ENCODE data around the gene AGBL4. TPM values are rescaled to one million over a fixed set of nuclear protein-coding genes. Genes with fewer than 3 reads are reported as not detected.
A peak's percentile ranks its signal among the peaks of the same experiment; 100 is the strongest.

The AGBL4 gene
- total RNA-seq, 1 experiment from 2014 or later, result 0.33 TPM

DNA sequence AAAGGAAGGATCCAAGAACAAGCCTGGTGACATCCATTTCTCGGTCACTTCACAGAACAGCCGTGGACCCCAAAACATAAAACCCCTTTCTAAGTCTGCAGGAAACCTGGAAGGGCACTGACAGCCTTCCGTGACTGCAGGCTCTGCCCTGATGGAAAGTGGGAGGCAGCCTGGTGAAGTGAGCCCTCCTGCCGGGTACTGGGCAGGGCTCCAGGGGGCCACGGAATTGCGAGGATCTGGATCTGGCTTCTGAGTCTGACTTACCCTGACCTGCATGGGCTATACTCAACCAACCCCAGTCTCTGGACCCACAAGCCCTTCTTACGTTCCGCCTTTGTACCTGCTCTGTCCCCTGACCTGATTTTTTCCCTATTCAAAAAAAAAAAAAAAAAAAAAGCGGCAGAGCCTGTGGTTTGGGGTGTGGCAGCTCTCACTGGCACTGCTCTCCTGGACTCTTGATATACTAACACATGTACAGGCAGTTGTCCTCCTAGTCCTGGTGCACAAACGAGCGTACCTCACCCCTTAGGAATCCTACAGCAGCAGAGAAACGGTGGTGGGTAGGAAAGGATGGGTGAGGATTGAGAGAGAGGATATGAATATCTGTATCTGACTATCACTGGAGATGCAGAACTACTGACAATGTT is 1330.0 kb downstream of the AGBL4 start:
- POLR2A ChIA-PET (ENCODE audit: unreplicated experiment), result no interaction called here
- no TSS peak for BruUV-seq (replicated peaks)
- Histone ChIP-seq H3K27ac (ENCODE audit: low read length) (no peak overlapping the region), H3K4me2 (ENCODE audit: low read length) (0 out of 2 replicates have a peak overlapping the region, but pooled peaks have one; percentile 22), H3K79me2 (ENCODE audit: low read length) (no peaks in the 10 kb centered on the region), H3K9ac (ENCODE audit: low read length) (no peak overlapping the region), H3K4me1 (ENCODE audit: insufficient read depth, low read length) (peaks cover 8% of the 10 kb centered on the region), H3K27me3 (ENCODE audit: low read length) (peaks cover 23% of the 10 kb centered on the region), H4K20me1 (ENCODE audit: low read length) (no peaks in the 10 kb centered on the region), H3K9me2 (replicated peaks; ENCODE audit: low read length) (no peaks in the 10 kb centered on the region), H3K9me3 (ENCODE audit: low read length) (no peaks in the 10 kb centered on the region), H3K4me3 (ENCODE audit: low read length) (no peak overlapping the region), H3K36me3 (ENCODE audit: low read depth, low read length) (no peaks in the 10 kb centered on the region), H3F3A (ENCODE audit: low read length, unreplicated experiment) (no peaks in the 10 kb centered on the region), H2AFZ (ENCODE audit: low read length) (peak overlapping the region; percentile 38; the same call in 1 of the 2 replicates)
- TF ChIP-seq EZH2 (IDR thresholded peaks at IDR 0.05; ENCODE audit: low read length, unreplicated experiment) (no peak), EZH2phosphoT487 (IDR thresholded peaks at IDR 0.05; ENCODE audit: borderline replicate concordance, low read length) (no peak)
- TF ChIP-seq, protein P1, sequence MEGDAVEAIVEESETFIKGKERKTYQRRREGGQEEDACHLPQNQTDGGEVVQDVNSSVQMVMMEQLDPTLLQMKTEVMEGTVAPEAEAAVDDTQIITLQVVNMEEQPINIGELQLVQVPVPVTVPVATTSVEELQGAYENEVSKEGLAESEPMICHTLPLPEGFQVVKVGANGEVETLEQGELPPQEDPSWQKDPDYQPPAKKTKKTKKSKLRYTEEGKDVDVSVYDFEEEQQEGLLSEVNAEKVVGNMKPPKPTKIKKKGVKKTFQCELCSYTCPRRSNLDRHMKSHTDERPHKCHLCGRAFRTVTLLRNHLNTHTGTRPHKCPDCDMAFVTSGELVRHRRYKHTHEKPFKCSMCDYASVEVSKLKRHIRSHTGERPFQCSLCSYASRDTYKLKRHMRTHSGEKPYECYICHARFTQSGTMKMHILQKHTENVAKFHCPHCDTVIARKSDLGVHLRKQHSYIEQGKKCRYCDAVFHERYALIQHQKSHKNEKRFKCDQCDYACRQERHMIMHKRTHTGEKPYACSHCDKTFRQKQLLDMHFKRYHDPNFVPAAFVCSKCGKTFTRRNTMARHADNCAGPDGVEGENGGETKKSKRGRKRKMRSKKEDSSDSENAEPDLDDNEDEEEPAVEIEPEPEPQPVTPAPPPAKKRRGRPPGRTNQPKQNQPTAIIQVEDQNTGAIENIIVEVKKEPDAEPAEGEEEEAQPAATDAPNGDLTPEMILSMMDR (conservative IDR thresholded peaks at IDR 0.05; ENCODE audit: low read depth, low read length), result no peak
- CTCF ChIA-PET, result no interaction called here
- no peak for ATAC-seq
- DNase-seq, result peak; percentile 30
- intact Hi-C loops (cut with micrococcal nuclease), result no loop called here

DNA sequence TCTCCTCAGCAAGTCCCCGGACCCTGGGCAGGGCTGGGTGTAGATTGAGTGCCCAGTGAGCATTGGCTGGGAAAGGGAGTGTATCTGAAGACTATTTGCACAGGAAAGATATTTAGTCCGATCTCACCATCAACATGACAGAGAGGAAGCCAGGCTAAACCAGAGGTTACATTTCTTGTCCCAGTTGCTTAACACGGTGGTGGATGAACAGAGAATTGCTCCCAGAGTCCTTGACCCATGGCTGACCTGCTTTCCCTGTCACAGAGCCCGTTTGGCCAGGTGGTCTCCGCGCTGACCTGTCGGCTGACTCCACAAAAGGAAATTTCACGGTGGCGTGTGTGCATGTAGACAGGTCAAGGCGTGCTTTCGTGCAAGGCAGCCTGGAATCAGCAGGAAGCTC is 1330.6 kb downstream of the AGBL4 start:
- POLR2A ChIA-PET (ENCODE audit: unreplicated experiment), result no interaction called here
- BruUV-seq (replicated peaks), result no TSS peak
- H3K4me2 ChIP-seq (ENCODE audit: low read length), result no peak overlapping the region

DNA sequence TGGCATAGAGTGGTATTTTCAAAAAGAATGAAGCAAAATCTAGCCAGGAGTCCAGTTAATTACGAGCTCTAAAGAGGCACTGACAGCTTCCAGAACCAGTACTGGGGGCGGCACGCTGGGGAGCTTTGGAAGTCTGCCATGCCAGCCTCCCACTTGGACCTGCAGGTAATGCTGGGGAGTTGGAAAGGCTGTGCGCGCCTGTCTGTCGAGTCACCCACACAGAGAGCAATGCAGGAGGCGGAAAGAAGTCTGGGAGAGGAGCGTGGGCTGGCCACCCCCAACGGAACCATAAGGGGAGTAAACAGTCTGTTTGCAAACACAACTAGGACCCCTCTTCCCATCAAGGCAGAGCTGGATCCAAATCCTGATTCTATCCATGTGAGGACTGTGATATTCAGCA is 1331.5 kb downstream of the AGBL4 start:
- no peaks in the 10 kb centered on the region for H3F3A ChIP-seq (ENCODE audit: low read length, unreplicated experiment)
- no TSS peak for BruUV-seq (replicated peaks)
- no peak overlapping the region for H3K4me2 ChIP-seq (ENCODE audit: low read length)
- H3K36me3 ChIP-seq (ENCODE audit: low read depth, low read length), result no peaks in the 10 kb centered on the region
- H3K4me3 ChIP-seq (ENCODE audit: low read length), result no peak overlapping the region
- TF ChIP-seq, protein P1 (conservative IDR thresholded peaks at IDR 0.05; ENCODE audit: low read depth, low read length), result no peak
- TF ChIP-seq EZH2phosphoT487 (IDR thresholded peaks at IDR 0.05; ENCODE audit: borderline replicate concordance, low read length) (no peak), EZH2 (IDR thresholded peaks at IDR 0.05; ENCODE audit: low read length, unreplicated experiment) (no peak)
- H3K9me2 ChIP-seq (replicated peaks; ENCODE audit: low read length), result no peaks in the 10 kb centered on the region
- no peaks in the 10 kb centered on the region for H3K9me3 ChIP-seq (ENCODE audit: low read length)
- ChIA-PET CTCF (no interaction called here), POLR2A (ENCODE audit: unreplicated experiment) (no interaction called here)
- no peak overlapping the region for H2AFZ ChIP-seq (ENCODE audit: low read length)
- peaks cover 8% of the 10 kb centered on the region for H3K4me1 ChIP-seq (ENCODE audit: insufficient read depth, low read length)
- DNase-seq (no peak), ATAC-seq (no peak)
- no peak overlapping the region for H3K9ac ChIP-seq (ENCODE audit: low read length)
- no peak overlapping the region for H3K27ac ChIP-seq (ENCODE audit: low read length)
- intact Hi-C loops (cut with micrococcal nuclease), result no loop called here
- H4K20me1 ChIP-seq (ENCODE audit: low read length), result no peaks in the 10 kb centered on the region
- H3K27me3 ChIP-seq (ENCODE audit: low read length), result peaks cover 23% of the 10 kb centered on the region
- H3K79me2 ChIP-seq (ENCODE audit: low read length), result no peaks in the 10 kb centered on the region

More for the DNA sequence above, 1330.6 kb downstream of the AGBL4 start:
- CTCF ChIA-PET, result no interaction called here
- Histone ChIP-seq H3K4me1 (ENCODE audit: insufficient read depth, low read length) (peaks cover 8% of the 10 kb centered on the region), H3K9ac (ENCODE audit: low read length) (no peak overlapping the region), H3K4me3 (ENCODE audit: low read length) (no peak overlapping the region), H3K9me3 (ENCODE audit: low read length) (no peaks in the 10 kb centered on the region), H3K27ac (ENCODE audit: low read length) (no peak overlapping the region), H3K36me3 (ENCODE audit: low read depth, low read length) (no peaks in the 10 kb centered on the region), H3K79me2 (ENCODE audit: low read length) (no peaks in the 10 kb centered on the region), H3F3A (ENCODE audit: low read length, unreplicated experiment) (no peaks in the 10 kb centered on the region), H3K27me3 (ENCODE audit: low read length) (peaks cover 23% of the 10 kb centered on the region), H4K20me1 (ENCODE audit: low read length) (no peaks in the 10 kb centered on the region), H3K9me2 (replicated peaks; ENCODE audit: low read length) (no peaks in the 10 kb centered on the region), H2AFZ (ENCODE audit: low read length) (no peak overlapping the region)
- no peak for DNase-seq
- TF ChIP-seq EZH2 (IDR thresholded peaks at IDR 0.05; ENCODE audit: low read length, unreplicated experiment), result no peak
- TF ChIP-seq, protein P1 (conservative IDR thresholded peaks at IDR 0.05; ENCODE audit: low read depth, low read length), result no peak
- no peak for ATAC-seq
- intact Hi-C loops (cut with micrococcal nuclease), result no loop called here
